ENCODE results near the gene EIF2S2. TPM values are rescaled to one million over a fixed set of nuclear protein-coding genes. Genes with fewer than 3 reads are reported as not detected.

EIF2S2 gene
- total RNA-seq, 1 donor from 2014 or later = 43.8 TPM

GRCh38 chr20:34120213-34120612, 8.2 kb upstream of the EIF2S2 start:
- DNase-seq = no peak

- no peak for DNase-seq
Observed at GRCh38 chr20:34115232-34115631, 3.2 kb upstream of the EIF2S2 start.

GRCh38 chr20:34114809-34115208, 2.8 kb upstream of the EIF2S2 start:
- no peak for DNase-seq

GRCh38 chr20:34112600-34113101, 608 bp upstream of the EIF2S2 start:
- no peak for DNase-seq

- no peak for DNase-seq
Observed at GRCh38 chr20:34110745-34111641, 1.1 kb downstream of the EIF2S2 start.

- DNase-seq = no peak
Observed at GRCh38 chr20:34110025-34110744, 1.9 kb downstream of the EIF2S2 start.

GRCh38 chr20:34109442-34109841, 2.6 kb downstream of the EIF2S2 start:
- no peak for DNase-seq

- DNase-seq = no peak
Observed at GRCh38 chr20:34108616-34109174, 3.3 kb downstream of the EIF2S2 start.

- DNase-seq = no peak
Observed at GRCh38 chr20:34105978-34106675, 5.9 kb downstream of the EIF2S2 start.

- no peak for DNase-seq
Observed at GRCh38 chr20:34104059-34104458, 8.0 kb downstream of the EIF2S2 start.

GRCh38 chr20:34102342-34102741, 9.7 kb downstream of the EIF2S2 start:
- no peak for DNase-seq

- no peak for DNase-seq
Observed at GRCh38 chr20:34100576-34100975, 11.5 kb downstream of the EIF2S2 start.

- DNase-seq = no peak
Observed at GRCh38 chr20:34099675-34100074, 12.4 kb downstream of the EIF2S2 start.

GRCh38 chr20:34098570-34098969, 13.5 kb downstream of the EIF2S2 start:
- DNase-seq = no peak

- DNase-seq = no peak
Observed at GRCh38 chr20:34096699-34097444, 15.2 kb downstream of the EIF2S2 start.

GRCh38 chr20:34095825-34096224, 16.2 kb downstream of the EIF2S2 start:
- DNase-seq = no peak

- DNase-seq = no peak
Observed at GRCh38 chr20:34093895-34094294, 18.1 kb downstream of the EIF2S2 start.

GRCh38 chr20:34091637-34092200, 20.3 kb downstream of the EIF2S2 start:
- no peak for DNase-seq

- no peak for DNase-seq
Observed at GRCh38 chr20:34090645-34091044, 21.4 kb downstream of the EIF2S2 start.

- no peak for DNase-seq
Observed at GRCh38 chr20:34089655-34090345, 22.2 kb downstream of the EIF2S2 start.

- no peak for DNase-seq
Observed at GRCh38 chr20:34089175-34089479, 22.9 kb downstream of the EIF2S2 start.
